Measurements from ENCODE around the gene UBTF.

GRCh38 chr17:44202756-44203155, 16.7 kb downstream of the UBTF start:
- TF ChIP-seq CTCF (IDR thresholded peaks at IDR 0.05 in 2 of 3, conservative IDR thresholded peaks at IDR 0.05 in 1 of 3; ENCODE audit: insufficient read depth in 2 of 3, low read depth in 1 of 3, low read length in 3 of 3) (no peak), POLR2A (conservative IDR thresholded peaks at IDR 0.05) (no peak), SIN3A (IDR thresholded peaks at IDR 0.05; ENCODE audit: borderline replicate concordance in 2 of 2, control insufficient read depth in 1 of 2, low read depth in 2 of 2, low read length in 2 of 2) (no peak), CHD4 (IDR thresholded peaks at IDR 0.05; ENCODE audit: insufficient read depth, insufficient replicate concordance, low read depth, low read length, poor library complexity, severe bottlenecking) (no peak), EP300 (IDR thresholded peaks at IDR 0.05; ENCODE audit: low read length) (no peak), BRCA1 (IDR thresholded peaks at IDR 0.05) (no peak), BRCA1 (CRISPR knock-in tag; IDR thresholded peaks at IDR 0.05) (no peak), HES1 (IDR thresholded peaks at IDR 0.05; ENCODE audit: low read depth) (no peak), PCBP2 (IDR thresholded peaks at IDR 0.05; ENCODE audit: low read depth, low read length, poor library complexity, severe bottlenecking) (no peak), PCBP1 (IDR thresholded peaks at IDR 0.05; ENCODE audit: low read depth, low read length, poor library complexity, severe bottlenecking) (no peak)

Data from K562 (cell line).